Epidermal melanocyte (primary cell): Measurements from ENCODE around the gene CDH24.

ENCODE experiments used
- DNase-seq: peaks from one replicate; pipeline ENCODE4 v3.0.0; 2011; ENCODE audit warnings: low spot score; ENCODE audit not compliant: insufficient read length

The CDH24 gene

DNA sequence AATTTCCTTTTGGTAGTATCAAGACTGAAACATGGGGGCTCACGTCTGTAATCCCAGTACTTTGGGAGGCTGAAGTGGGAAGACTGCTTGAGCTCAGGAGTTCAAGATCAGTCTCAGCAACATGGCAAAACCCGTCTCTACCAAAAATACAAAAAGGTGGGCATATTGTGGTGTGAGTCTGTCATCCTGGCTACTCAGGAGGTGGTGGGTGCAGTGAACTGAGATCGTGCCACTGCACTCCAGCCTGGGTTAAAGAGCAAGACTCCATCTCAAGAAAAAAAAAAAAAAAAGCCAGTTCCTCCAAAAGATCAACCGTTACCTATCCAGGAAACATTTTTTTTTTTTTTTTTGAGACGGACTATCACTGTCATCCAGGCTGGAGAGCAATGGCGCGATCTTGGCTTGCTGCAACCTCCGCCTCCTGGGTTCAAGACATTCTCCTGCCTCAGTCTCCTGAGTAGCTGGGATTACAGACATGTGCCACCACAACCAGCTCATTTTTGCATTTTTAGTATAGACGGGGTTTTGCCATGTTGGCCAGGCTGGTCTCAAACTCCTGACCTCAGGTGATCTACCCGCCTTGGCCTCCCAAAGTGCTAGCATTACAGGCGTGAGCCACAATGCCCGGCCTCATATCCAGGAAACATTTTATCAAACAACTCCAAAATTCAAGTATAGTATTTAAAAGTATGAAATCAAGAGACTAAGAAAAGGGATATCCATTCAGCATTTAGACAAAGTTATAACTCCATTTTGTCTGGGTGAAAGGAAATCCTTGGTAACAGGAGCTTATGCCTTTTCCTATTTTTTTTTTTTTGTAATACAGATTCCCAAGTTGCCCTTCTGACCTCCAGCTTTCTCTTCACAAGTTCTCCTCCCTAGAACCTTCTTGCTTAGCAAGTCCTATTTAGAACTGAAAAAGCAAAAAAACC lies 34.2 kb upstream of the CDH24 start:
- DNase-seq: no peak

DNA sequence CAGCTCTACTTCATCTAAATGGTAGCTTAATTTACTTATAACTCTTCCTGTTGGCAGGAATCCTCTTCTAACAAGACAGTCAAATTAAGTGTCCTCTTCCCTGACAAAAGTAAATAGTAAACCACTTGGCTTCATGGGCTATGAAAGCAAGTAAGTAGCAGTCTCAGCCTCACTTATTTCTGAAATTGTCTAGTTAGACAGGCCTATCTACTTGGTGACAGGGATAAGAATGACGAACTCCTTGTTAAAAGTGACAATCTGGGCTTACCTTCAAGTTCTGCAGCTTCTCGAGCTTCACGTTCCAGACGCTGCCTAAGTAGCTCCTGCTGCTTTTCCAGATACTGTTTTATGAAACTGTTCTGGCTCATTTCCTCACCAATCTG lies 32.9 kb upstream of the CDH24 start:
- no peak for DNase-seq

DNA sequence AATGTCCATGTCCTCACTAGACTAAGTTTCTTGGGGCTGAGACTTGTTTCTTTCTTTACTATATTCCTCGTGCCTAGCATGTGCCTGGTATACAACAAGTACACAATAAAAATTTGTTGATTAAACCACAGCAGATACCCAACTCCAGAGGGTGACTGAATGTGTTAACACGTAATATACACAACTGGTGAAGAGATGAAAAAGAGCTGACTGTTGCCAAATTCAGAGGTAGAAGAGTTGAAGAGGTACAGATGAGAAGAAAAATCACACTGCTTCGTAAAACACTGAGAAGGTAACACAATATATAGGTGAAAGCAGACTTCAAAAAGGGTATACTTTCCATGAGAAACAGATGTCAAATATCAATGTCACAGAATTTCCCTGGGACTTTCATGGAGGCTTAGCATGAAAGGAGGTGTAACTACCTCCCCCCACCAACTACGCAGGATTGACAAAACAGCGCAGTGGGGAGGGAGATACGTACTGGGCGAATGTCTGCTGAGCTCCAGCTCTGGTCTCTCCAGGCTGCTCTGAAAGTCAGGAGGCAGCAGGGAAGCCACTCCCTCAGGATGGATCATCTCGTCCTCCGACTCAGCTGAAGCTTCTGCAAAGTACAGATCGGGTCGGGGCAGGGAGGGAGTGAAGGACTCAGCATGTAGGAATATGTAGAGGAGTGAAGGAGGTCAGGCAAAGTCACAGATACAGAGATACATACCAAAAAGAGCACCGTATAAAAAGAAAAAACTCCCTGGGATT lies 32.4 kb upstream of the CDH24 start:
- no peak for DNase-seq

DNA sequence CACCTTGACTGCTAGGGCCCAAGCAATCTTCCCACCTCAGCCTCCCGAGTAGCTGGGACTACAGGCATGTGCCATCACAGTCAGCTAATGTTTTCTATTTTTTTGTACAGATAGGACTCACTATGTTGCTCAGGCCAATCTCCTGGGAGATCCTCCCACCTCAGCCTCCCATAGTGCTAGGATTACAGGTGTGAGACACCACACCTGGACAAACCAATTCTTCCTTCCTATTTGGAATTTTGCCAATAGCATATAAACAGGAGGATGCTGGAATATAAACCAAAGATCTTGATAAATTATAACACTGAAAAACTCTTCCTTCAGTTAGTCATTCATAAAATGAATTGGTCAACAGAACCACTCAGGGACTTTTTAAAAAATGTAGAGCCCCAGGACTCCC lies 29.2 kb upstream of the CDH24 start:
- no peak for DNase-seq

DNA sequence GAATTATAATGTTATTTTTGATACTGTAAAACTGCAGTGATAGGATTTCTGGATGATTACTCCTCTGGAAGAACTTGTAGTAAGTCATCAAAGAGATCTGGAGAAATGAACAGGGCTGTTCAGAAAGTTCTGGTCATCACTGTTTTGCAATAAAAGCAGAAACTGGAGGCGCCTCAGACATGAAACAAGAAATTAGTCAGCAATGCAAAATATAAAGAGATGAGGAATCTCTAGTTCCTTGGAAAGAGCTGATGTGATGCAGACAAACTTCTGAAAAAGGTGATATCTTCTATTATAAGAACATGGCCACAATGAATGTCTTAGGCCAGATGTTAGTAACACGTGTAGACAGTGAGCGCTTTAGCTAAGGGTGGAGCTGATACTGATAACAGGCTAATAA lies 28.1 kb upstream of the CDH24 start:
- DNase-seq: no peak

DNA sequence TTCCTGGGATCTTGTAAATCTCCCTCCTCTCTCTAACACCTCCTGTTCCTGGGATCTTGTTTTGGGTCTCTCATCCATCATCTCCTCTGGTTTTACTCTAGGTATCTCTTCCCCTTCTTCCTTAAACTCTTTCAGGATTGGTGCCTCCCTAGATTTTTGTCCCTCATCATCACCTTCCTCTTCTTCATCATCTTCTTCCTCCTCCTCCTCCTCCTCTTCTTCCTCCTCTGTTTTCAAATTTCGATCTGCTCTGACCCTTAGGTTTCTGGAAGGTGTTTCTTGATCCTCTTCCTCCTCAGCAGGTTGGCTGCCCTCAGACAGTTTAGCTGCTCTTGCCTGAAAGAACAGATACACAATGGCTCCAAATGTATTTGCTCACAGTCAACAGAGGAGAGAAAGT lies 23.2 kb upstream of the CDH24 start:
- no peak for DNase-seq

DNA sequence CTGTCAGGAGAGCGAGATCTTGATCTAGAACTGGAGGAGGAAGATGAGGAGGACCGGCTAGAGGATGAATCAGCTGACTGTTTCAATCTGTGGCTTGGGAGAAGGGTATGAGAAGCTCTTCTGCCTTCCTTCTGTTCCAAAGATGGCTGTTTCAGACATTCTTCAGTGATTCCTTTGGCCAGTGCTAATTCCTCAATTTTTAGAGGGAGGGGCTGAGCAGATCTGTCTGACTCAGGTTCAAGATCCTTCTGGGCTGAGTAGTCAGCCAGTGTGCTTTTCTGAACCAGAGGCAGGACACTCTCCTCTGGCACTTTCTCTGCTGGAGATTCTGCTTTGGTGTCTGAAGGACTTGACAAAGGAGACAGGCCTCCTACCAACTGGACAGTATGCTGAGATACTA lies 22.4 kb upstream of the CDH24 start:
- no peak for DNase-seq

DNA sequence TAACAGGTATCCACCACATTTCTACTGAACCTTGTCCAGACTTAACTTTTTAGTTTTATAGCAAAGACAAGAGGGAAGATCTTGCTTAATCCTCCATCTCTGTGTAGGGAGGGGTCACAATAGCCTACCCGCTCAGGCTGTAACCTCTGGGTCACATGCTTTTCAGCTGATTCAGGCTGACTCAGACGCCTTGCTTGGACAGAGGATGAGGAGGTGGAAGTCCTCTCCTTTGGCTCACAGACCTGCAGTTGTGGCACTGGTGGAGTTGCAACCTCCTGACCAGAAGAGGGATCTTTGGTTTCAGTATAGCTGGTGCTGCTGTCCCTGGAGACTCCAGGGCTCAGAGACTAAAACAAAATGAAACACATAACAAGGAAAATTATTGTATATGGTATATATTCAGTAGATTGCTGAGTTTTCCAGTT lies 21.4 kb upstream of the CDH24 start:
- no peak for DNase-seq

DNA sequence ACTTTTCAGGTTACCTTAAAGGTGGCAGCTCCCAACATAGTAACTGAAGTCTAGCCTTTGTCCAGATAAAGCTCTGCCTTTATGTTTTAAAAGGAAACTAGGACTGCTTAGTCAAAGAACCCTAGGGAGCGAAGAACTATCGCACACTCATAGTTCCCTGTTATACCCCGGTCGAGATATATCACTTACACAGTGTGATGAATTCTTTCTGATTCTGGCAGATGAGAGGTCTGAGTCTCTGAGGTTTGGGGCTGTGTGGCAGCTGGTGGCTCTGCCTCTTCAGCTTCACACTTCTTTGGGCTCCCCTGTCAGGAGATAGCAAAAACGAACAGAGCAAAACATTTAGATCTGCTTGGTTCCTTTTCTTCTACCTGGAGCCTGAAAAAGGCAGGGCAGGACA lies 20.6 kb upstream of the CDH24 start:
- no peak for DNase-seq

DNA sequence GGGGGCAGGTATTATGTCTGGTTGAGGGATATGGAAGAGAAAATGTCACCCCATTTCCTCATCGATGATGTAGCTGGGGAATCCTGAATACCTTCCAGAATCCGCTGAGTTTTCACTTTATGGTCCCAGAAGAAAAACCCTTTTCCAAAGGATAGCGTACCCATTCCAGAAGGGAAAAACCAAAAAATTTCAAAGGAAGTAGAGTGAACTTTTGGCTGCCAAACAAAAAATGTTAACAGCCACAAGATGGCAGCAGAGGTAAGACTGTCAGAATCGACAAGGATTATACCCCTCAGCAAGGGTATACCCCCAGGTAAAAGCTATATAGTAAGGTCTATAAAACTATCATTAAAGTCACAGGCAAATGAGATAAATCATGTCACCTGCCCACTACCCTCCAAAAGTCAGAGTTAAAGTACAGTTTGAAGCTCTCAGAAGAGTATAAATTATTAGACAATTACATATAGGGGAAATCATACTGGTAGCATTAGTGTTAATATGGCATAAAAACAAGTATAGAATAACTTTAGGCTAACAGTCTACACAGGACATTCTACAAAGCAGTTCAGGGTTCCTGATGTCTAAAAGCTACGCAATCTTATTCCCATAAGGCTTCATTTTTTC lies 19.6 kb upstream of the CDH24 start:
- DNase-seq: no peak

DNA sequence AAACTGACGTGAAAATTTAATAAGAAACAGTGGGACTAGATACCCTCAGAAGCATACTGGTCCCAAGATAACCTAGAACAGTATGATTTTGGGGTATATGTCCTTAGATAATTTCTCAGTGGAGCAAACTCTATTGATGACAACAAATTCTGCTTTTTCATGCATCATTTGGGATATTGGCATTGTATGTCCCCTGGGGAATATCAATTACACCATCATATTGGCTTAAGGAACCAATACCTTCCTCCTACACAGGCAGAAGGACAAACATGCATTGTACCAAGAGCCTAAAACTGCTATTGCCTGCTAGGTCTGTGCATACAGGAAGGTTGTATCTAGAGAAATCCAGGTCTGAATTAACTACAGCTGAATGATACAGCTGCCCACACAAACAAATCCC lies 17.6 kb upstream of the CDH24 start:
- no peak for DNase-seq

DNA sequence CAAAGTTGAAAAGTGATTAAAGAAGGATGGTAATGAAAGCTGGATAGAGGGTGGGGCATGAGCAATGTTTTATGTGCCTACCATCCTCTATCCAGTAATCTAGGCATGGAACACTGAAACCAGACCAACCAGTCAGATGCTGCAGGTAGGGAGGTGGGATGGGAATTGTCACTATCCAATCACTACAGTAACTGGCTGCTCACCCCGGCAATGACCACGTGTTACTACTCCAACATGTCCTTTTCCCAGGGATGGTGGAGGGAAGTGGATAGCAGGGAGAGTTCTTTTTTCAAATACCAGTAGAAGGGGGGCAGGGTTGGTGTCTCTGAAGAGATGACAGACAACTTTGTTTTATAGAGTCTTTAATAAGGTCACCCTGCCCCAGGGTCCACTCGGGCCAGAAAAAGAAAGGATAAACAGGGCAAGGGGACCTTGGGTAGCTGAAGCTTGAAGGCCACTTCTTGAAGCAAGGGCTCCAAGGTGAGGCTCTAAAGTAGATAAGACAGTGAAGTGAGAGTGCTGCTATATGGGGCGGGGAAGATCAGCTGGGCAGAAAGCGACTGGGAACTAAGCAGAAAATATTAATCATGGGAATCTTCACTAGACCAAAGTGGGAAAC lies 14.7 kb upstream of the CDH24 start:
- no peak for DNase-seq

DNA sequence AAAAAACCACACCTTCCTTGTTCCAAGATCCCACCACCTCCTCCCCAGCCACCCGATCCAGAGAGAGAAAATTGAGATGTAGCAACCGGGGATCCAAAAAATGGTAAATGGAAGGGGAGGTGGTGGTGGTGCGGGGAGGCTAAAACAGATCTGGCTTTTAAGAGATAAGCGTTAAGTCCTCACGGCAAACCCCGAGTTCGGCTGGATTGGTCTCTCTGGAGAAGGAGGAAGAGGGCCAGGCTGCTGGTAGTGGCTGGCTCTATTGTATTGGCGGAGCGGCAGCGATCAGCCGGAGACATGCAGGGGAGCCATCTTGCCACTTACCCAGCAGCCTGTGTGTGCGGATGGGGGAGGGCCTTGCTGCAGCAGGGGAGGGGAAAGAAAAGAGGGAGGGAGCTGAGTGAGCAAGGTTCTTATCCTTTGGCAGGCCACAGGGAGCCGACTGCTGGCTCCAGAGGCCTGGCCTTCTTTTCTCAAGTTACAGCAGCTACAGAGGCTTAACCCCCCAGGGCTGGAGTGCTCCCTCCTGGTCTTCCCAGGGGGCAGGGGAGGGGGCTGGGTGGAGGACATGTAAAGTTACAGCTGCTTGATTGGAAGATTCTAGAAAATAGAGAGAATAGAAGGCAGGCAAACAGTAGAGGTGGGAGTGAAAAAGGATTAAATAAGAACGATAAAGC lies 14.1 kb upstream of the CDH24 start:
- DNase-seq: peak; percentile 87

DNA sequence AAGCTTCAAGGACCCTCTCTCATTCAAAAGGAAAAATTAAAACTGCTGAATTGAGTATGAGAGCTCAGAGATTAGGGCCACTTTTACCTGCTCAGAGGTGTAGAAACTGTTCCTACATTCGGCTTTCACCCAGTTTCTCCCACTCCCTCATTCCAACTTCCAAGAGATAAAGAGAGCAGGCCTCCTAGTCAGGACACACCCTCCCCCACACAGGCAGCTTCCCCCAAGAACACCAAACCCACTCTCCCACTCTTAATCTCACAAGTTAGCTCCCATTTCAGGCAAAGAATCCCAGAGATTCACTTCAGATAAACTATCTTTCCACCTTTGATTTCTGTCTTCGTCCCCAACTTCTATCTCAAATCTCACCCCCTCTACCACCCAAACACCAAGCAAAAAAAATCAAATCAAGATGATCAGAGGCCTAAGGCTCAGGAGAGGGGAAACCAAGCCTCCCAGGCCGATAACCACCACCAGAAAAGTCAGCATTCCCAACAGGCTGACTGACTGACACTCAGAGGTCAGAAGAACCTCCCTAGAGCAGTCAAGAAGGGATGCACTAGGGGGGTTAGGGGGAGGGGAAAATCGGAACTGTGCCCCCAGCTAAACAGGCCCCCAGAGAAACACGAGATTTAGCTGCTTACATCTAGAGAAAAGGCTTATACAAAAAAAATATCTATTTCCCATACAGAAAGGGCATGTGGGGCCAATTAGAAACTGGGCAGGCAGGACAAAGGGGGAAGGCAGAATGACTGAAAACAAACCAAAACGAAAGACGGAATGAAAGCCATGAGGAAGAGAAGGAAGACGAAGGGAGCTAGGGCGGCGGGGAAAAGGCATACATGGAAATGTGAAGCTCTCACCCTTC lies 13.2 kb upstream of the CDH24 start:
- DNase-seq: no peak

DNA sequence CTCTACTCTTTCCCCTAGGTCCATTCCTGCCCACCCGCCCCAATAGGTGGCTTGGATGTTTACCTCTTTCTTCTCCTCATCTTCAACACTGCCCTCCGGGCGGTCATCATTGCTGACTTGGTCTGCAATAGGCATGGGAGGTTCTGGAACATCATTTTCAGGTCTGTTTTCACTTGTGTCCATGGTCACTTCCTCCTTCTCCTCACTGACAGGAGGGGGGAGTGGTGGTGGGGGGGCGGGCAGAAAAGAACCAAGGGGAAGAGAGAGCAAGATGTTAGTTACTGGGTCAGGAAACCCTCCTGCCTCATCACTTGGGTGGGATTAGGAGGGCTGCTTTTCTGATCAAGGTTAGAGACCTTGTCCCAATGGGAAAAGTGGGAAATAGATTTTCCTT lies 12.1 kb upstream of the CDH24 start:
- no peak for DNase-seq

DNA sequence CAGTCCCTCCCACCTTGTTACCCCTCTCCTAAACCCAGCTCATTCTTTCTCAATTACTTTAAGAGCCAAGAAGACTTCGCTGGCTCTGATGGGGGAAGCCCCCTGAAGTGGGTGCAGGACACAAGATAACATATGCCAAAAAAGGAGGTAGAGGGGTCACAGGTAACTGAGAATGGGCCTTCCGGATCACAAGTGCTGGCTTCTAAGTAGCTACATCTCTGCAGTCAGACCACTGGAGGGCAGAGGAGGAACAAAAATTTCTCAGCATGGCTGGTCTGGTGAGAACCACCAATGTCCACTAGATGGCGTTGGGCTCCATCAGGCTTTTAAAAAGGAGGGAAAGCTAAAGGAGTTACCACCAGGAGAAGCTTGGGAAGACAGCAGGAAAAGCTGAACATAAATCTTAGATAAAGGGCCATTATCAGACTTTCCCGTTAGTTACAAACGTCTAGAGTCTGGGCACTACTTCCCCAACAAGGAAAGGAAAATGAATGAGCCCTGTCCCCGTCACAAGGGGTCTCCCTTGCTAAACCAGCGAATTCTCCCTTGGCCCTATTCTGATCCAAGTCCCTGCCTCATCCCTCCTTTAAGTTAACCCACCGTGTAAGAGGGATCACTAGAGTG lies 11.6 kb upstream of the CDH24 start:
- peak; percentile 84 for DNase-seq

DNA sequence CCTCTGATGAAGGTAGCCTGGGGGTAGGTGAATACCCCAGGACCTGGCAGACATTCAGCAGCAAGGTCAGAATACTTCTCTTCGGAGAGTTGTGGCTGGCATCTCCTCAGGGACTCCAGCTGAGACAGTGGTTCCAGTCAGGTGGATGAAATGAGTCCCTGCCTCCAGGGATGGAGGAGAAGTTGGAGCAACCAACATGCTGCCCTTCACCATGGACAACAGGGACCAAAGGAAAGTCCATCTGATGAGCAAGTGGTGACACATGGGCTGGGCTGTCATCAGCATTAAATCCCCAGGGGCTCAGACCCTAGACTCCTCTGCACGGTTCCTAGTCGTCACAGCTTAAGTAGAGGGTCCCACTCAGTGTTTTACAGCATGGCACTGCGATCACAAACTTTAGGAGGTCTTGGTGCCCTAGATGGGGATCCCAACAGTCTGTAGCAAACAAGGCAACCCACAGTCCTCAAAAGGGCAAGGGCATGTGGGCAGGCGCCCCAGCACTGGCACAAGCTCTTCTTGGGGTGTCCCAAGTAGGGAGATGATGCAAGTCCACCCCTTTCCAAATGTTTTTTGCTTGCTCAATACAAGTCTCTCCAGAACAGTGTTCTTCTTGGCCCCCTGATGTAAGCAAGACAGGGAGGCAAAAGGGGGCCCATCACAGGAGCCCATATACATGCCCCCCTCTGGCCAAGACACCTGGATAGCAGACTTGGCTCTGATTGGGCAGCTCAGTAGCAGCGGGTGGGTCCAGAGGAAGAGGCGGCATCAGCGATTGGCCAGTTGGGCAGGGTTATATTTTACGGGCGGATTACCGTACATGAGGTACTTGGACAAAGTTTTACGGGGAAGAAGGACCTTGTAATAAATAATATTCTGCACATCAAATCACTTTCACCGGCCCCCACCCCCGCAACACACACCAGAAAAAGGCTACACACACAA lies 10.8 kb upstream of the CDH24 start:
- DNase-seq: no peak

DNA sequence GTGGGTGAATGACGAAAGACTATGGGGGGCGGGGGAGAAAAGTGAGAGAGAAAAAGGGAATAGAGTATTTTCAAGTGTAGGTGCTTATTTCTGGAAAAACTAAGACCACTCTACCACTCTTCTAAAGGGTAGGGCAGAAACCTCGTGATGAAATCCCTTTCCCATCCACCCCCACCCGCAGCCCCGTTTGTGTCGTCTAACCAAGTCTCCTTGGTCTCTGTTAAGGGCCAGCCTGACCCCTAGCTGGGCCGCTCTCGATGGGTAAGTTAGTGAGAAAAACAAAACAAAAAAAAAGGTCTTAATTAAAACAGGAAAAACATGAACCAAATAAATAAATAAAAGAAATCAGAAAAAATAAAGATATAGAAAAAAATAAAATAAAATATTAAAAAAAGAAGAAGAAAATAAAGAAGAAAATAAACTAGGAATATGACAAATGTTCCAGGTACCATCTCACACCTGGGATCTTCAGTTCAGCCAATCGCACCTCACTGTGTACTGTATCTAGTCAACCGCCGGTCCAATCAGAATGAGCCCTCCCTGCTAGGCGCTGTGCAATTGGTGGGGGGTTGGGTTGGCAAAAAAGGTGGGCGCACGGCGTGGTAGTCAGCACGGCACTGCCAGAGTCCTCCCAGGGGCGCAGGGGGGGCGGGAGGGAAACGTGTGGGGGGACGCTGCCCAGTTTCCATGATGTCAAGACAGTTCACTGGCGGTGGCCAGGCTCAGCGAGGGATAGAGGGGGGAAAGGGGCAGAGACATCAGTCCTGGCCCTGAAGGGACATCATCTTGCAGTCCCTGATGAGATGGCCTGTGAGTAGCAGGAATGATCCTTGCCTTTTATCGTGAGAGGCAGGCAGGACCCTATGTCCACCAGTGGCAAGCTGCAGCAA lies 9.8 kb upstream of the CDH24 start:
- no peak for DNase-seq
